ENCODE data around the gene NBEA.

NBEA gene

GRCh38 chr13:35649162-35649561, 707.1 kb downstream of the NBEA start:
- no peak for TF ChIP-seq SPI1 (IDR thresholded peaks at IDR 0.05; ENCODE audit: borderline replicate concordance, low read depth)
- TF ChIP-seq GABPA (IDR thresholded peaks at IDR 0.05; ENCODE audit: low read depth) = no peak
- TF ChIP-seq, protein P1, sequence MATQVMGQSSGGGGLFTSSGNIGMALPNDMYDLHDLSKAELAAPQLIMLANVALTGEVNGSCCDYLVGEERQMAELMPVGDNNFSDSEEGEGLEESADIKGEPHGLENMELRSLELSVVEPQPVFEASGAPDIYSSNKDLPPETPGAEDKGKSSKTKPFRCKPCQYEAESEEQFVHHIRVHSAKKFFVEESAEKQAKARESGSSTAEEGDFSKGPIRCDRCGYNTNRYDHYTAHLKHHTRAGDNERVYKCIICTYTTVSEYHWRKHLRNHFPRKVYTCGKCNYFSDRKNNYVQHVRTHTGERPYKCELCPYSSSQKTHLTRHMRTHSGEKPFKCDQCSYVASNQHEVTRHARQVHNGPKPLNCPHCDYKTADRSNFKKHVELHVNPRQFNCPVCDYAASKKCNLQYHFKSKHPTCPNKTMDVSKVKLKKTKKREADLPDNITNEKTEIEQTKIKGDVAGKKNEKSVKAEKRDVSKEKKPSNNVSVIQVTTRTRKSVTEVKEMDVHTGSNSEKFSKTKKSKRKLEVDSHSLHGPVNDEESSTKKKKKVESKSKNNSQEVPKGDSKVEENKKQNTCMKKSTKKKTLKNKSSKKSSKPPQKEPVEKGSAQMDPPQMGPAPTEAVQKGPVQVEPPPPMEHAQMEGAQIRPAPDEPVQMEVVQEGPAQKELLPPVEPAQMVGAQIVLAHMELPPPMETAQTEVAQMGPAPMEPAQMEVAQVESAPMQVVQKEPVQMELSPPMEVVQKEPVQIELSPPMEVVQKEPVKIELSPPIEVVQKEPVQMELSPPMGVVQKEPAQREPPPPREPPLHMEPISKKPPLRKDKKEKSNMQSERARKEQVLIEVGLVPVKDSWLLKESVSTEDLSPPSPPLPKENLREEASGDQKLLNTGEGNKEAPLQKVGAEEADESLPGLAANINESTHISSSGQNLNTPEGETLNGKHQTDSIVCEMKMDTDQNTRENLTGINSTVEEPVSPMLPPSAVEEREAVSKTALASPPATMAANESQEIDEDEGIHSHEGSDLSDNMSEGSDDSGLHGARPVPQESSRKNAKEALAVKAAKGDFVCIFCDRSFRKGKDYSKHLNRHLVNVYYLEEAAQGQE (IDR thresholded peaks at IDR 0.05; ENCODE audit: insufficient replicate concordance, low read depth) = no peak
- TF ChIP-seq POLR2AphosphoS5 (IDR thresholded peaks at IDR 0.05; ENCODE audit: low read depth) = no peak
- TF ChIP-seq, protein P2, sequence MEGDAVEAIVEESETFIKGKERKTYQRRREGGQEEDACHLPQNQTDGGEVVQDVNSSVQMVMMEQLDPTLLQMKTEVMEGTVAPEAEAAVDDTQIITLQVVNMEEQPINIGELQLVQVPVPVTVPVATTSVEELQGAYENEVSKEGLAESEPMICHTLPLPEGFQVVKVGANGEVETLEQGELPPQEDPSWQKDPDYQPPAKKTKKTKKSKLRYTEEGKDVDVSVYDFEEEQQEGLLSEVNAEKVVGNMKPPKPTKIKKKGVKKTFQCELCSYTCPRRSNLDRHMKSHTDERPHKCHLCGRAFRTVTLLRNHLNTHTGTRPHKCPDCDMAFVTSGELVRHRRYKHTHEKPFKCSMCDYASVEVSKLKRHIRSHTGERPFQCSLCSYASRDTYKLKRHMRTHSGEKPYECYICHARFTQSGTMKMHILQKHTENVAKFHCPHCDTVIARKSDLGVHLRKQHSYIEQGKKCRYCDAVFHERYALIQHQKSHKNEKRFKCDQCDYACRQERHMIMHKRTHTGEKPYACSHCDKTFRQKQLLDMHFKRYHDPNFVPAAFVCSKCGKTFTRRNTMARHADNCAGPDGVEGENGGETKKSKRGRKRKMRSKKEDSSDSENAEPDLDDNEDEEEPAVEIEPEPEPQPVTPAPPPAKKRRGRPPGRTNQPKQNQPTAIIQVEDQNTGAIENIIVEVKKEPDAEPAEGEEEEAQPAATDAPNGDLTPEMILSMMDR (IDR thresholded peaks at IDR 0.05; ENCODE audit: insufficient read depth, low read length) = no peak
- no peak overlapping the region for H3K4me3 ChIP-seq (replicated peaks; ENCODE audit: insufficient read depth, low read length)
- H3K27me3 ChIP-seq (ENCODE audit: insufficient read depth, poor library complexity, severe bottlenecking) = no peaks in the 10 kb centered on the region
- no peak for DNase-seq (ENCODE audit: low read depth in 1 of 2, low spot score in 1 of 2)
- H3K27ac ChIP-seq (replicated peaks) = no peak overlapping the region

GRCh38 chr13:35659796-35660195, 717.7 kb downstream of the NBEA start:
- H3K27ac ChIP-seq (replicated peaks) = no peak overlapping the region
- TF ChIP-seq POLR2AphosphoS5 (IDR thresholded peaks at IDR 0.05; ENCODE audit: low read depth) (no peak), GABPA (IDR thresholded peaks at IDR 0.05; ENCODE audit: low read depth) (no peak), SPI1 (IDR thresholded peaks at IDR 0.05; ENCODE audit: borderline replicate concordance, low read depth) (no peak)
- TF ChIP-seq, protein P2 (IDR thresholded peaks at IDR 0.05; ENCODE audit: insufficient read depth, low read length) = no peak
- TF ChIP-seq, protein P1 (IDR thresholded peaks at IDR 0.05; ENCODE audit: insufficient replicate concordance, low read depth) = no peak
- H3K27me3 ChIP-seq (ENCODE audit: insufficient read depth, poor library complexity, severe bottlenecking) = peaks cover 9% of the 10 kb centered on the region
- DNase-seq (ENCODE audit: low read depth in 1 of 2, low spot score in 1 of 2) = no peak
- no peak overlapping the region for H3K4me3 ChIP-seq (replicated peaks; ENCODE audit: insufficient read depth, low read length)

- H3K27ac ChIP-seq (replicated peaks) = no peak overlapping the region
- TF ChIP-seq, protein P1 (IDR thresholded peaks at IDR 0.05; ENCODE audit: insufficient replicate concordance, low read depth) = no peak
- no peak for TF ChIP-seq SPI1 (IDR thresholded peaks at IDR 0.05; ENCODE audit: borderline replicate concordance, low read depth)
- TF ChIP-seq, protein P2 (IDR thresholded peaks at IDR 0.05; ENCODE audit: insufficient read depth, low read length) = no peak
- TF ChIP-seq GABPA (IDR thresholded peaks at IDR 0.05; ENCODE audit: low read depth) = no peak
- no peak for TF ChIP-seq POLR2AphosphoS5 (IDR thresholded peaks at IDR 0.05; ENCODE audit: low read depth)
- DNase-seq (ENCODE audit: low read depth in 1 of 2, low spot score in 1 of 2) = no peak
- peaks cover 13% of the 10 kb centered on the region for H3K27me3 ChIP-seq (ENCODE audit: insufficient read depth, poor library complexity, severe bottlenecking)
- H3K4me3 ChIP-seq (replicated peaks; ENCODE audit: insufficient read depth, low read length) = no peak overlapping the region
These were observed 722.7 kb downstream of the NBEA start for GRCh38 chr13:35664747-35665146.
